Fibroblast of skin of abdomen (primary cell): ENCODE data around the gene TAPT1.
"Not testable (repeated sequence)": the region's sequence is repeated elsewhere in the genome, so short reads cannot be mapped to it uniquely, and the experiment has no call there.

ENCODE experiments used
- DNase-seq: peaks from one replicate; pipeline ENCODE4 v3.0.0-alpha.2; 2013

TAPT1 gene

DNA sequence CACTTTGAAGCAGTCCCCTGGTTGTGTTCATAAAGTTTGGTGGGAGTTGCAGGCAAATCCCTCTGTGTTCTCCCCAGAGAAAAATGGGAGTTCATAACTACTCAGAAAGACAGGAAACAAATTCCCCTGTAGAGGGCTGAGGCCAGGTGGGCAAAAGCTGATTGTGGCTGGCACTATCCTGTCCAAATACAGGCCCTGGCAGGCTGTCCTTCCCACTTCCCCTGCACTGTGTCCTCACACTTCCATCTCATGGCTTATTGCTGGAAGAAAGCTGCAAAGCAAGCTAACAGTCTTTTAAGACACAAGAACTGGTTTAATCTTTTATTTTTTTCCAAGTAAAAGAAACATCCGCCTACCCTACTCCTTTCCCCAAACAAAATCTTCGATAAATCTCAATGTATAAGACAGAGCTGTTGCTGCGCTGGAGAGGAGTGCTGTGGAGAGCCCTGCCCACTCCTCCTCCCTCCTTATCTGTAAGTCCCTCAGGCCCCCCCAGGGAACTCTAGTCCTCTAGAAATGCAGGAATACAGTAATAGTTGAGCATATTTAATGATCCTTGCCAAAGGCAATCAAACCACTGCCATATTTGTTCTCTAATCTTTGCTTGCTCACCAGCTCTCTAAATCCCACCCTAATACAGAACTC, 14.0 kb downstream of the TAPT1 start:
- no peak for DNase-seq

DNA sequence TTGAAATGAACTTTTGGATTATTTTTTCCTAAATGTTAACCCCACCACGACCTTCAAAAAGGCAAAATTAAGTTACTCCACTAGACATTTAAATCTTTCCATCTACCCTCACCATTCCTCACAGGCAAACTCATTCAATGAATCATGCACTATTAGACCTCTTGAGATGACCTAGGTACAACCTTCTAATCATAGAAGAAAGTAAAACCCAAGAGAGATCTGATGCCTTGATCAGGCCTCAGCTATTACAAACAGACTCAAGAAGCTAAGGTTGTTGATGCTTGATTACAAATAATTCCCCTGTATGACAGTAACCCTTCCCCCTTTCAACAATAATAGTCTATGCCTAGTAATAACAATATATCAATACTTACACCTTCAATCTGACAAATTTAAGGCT, 18.9 kb downstream of the TAPT1 start:
- no peak for DNase-seq

DNA sequence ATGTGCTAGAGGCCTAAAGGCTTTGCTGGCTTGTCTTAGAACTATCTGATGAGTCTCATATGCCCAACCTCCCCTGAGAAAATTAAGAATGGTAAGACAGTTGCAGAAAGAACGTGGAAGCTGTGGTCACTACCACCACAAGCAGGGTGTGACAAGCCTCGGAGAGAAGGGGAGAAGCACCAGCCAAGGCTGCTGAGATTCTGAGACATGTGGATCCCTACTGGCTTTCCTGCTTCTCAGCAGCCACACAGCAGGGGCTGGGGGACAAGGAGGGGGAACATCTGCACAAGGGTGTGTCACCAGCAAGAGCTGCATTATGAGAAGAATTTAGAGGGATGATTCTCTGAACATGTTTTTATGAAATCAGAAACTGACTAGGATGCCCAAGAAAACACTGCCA, 19.4 kb downstream of the TAPT1 start:
- DNase-seq, result peak; percentile 19

DNA sequence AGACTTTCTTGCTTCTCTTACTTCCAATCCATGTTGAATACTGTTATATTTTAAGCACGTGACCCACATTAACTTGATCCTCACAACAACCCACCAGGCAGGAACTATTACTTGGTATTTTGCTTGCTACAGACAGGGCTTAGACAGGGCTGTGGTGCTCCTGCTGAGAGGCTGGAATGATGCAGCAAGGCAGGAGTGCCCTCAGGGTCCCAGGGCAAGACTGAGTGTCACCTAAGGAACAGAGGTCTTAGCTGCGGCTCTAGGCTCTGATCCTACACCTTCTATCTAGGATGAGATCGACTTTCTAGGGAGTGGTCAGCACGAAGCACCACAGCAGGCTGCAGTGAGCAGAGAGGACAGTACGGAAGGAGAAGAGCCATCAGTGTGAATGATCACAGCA, 20.0 kb downstream of the TAPT1 start:
- no peak for DNase-seq

DNA sequence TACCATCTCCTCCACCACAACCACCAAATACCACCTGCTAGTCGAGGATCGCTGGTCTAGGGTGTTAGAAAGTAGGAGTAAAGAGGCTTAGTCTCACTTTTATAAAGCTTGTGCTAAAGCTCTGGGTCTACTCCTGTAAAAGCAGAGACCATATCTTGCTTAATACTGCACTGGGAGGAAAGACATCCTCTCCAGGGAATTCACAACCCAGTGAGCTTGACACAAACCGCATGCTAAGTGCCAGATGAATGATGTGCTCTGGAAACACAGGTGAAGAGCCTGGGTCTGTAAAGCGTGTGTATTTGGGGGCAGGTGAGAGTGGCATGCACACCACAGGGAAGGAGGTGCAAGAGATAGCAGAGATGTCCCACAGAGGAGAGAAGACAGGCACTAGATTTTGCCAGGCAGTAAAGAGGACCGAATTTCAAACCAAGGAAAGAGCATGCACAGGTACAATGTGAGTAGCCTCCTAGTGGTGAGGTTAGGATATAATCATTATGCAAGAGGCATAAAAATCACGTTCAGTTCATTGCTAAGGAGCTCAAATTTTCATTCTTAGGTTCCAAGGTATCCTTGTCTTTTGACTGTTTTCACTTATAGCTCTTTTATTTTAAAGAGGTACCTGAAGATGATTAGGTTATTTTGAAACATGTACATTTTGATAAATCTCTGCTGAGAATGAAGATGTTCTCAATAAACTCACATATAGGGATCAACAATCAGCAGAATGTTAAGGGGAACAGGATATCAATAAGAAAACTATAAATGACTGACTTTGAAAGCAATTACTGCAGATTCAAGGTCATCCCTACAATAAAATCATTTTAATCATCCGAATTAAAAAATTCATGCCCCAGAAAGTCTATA, 20.7 kb downstream of the TAPT1 start:
- no peak for DNase-seq

DNA sequence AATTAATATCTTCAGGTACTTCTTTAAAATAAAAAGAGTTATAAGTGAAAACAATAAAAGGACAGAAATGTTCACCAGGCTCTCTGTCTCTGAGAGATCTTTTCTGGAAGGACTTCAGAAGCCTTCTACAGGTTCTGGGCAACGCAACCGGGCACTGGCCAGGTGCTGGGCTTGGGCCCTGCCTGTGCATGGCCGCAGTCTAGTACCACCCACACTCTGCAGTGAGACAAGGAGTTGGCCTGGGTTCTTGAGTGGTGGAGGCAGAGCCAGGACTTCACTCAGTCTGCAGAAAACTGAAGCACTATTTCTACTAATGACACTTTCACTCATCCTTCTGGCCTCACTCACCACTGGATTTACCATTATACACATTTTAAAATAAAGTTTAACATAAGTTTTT, 21.8 kb downstream of the TAPT1 start:
- DNase-seq, result no peak

DNA sequence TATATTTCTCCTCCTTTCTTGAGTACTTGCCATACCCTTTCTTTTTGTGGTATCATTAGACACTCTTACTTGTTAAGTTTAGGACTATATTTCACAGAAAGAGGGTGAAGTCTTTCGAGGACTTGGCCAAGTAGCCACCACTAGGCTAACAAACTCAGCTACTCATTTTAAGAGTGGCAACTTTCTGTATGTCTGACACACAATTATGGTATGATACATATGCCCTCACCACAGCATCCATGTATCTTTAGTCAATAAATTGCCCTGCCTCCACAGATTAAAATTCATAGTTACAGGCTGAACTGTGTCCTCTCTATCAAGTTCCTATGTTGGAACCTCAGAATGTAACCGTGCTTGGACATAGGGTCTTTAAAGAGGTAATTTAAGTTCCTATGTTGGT, 23.2 kb downstream of the TAPT1 start:
- no peak for DNase-seq

DNA sequence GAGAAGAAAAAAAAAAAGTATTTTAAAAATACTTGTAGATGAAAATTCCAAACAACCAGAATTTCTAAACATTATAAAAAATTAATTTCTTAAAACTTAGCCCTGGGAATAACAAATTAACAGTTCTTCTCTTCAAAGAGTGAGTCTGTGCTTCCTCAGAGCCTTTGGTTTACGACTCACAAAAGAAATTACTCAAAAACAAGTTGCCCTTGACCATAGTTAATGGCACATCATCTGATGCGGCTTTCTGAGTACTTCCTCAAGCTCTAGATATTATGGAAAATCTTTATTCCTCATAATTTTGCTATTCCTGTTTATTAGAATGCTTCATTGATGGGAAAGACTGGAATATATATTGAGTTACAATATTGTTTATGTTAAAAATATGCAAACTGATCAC, 23.7 kb downstream of the TAPT1 start:
- DNase-seq, result no peak

DNA sequence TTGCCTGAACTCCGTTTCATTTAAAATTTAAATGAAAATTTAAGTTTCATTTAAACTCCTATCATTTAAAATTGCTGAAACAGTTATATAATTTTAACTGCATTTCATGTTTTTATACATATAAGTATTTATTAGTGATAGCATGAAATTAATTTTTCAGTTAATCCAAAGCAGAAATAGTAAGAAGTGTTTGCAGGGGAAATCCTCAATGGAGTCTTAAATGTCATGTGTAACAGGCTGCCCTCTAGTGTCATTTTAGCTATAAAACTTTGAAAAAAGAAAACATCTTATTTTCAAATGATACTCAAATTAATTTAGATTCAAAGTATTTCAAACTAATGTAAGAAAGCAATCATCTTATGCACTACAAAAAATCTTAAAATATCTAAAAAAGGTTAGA, 27.2 kb downstream of the TAPT1 start:
- DNase-seq, result peak; percentile 25

DNA sequence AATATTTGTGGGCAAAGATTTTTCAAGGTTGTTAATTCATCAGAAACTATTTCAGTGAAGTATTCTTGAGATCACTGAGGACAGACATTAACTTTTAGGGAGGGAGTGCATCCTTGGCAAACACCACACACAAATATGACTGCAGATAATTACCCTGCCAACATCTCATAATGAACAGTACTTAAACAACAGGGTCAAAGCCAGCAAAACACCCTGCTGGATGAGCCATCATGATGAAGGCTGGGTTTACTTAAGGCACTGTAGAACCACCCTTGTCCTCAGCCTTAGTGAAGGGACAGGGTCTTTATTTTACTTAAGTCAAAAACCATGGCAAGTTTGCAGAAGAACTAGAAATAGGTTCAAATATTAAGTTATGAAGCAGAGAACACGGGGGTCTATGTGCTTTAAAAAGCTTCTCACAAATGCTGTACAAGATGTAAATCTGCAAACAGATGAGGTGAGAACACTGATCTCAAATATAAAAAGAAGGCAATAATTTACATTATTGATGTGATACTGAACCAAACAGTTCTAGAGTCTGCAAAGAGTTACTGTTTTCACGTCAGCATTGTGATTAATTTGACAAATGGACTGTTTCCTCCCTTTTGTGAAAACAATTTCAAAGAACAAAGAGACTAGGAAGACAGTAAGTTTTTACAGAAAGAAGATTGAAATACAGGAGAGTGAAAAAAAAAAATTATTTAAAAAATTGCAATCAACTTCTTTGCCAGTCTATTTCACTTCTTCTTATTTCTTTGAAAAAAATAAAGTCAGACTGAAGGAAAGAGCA, 28.2 kb downstream of the TAPT1 start:
- no peak for DNase-seq

DNA sequence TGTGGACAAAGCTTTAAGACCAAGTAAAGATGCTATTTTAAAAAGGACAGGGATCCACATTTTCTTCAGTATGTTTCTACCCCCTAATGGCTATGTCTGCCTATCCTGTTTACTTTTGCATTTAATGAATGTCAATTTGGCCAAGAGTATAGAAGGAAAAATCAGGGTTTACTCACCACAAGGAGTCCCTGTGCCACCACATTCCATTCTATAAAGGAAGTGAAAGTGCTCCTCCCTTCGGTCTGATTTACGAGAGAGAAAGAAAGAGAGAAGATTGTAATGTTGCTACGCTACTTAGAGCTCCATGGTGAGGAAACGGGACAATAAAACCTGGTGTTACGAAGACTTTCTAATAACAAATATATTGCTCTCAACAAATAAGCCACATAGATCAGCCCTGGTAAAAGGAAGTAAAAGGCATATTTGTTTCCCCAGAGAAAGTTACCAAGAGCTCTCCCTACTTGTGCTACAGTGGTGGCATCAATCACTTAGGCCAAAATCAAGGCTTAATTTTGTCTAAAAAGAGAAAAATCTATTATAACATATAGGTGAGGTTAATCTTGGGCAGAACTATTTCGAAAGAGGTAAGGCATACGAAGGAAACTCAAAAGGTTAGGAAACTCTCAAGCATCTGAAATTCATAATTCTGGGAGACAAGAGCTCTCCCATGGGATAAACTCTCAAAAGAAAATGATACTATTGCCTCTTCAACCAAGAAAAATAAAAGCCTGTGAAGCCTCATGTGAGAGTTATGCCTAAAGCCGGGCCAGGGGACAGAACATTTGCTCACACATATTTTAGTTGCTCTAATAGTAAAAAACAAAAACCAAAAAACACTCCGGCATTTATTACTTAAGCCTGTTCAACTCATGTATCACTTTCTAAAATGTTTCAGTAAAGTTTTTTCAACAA, 29.5 kb downstream of the TAPT1 start:
- peak; percentile 73 for DNase-seq

DNA sequence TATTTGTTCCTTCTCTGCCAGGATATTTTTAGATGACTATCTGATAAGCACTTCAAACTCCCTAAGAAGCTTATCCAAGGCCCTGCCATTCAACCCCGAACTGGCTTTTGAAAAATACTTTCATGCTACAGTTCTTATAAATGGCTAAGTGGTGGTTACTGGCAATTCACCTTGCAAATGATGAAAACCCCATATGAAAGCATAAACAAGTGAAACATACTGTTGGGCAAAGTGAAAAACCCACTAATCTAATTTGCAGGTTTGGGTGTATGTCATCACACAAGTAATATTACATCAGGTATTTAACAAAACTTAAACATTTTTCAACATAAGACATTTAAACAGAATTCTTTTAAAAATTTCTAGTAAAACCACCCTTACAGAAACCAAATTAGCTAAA, 31.1 kb downstream of the TAPT1 start:
- no peak for DNase-seq

DNA sequence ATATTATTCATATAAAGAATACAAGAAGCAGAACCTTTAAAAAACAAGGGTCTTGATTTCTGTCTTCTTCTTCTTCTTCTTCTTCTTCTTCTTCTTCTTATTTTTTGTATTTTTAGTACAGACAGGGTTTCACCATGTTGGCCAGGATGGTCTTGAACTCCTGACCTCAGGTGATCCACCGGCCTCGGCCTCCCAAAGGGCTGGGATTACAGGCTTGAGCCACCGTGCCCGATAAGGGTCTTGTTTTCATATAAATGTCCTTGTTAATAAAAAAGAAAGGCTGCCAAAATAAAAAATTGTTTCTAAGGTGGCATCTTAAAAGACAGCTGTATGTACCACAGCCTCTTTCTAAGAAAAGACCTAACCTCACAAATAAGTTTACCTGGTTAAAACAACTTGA, 31.5 kb downstream of the TAPT1 start:
- not testable (repeated sequence) for DNase-seq

DNA sequence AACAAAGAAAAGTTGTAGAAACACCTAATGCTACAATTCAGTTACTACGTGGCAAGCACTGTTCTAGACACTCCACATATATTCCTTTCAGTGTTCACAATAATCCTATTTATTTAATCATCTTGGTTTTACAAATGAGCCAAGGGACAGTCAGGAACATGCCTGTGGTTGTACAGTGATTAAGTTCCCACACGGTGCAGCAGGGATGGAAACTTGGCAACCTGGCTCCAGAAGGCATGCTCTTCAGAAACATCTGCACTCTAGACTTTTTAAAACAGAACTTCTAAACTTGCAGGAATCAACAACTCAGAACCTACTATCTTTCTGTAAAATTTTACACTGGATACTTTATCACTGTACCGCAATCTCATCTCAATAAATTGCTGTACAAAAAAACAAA, 32.1 kb downstream of the TAPT1 start:
- DNase-seq, result peak; percentile 61

DNA sequence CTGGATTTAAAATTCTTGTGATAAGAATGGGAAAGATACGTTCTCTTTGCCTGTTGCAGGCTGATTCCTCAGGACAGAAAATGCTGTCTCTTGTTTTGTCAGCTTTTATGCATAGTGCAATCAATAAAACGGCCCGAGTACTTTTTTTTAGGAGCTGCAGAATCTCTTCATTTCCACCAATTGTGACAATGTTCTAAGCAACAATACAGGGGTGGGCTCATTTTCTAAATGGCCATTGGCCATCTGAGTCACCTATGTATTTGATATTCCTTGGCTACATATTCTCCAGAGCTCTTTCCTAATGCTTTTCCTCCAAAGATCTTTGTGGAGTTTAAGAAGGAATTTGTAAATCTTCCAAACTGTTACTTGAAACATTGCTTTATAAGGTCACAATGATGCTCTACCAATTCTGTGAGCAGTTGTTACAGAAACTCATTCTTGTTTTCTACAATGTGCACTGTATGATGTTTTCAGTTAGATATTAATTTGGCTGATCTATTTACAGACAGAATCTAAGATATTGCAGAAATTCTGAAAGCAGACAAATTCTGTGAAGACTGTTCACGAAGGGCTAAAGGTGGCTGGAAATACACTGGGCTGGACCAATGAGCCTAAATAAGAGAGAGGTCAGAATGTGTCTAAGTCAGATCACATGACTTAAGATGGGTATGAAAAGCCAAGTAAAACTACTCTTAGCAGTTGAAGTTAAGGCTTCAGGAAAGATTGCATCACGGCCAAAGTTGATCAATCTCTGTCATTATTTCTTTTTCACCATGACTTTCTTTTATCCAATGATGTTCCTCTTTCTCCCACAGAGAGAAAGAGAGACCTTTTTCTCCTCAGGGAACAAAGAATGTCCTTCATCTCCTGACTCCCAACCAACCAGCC, 33.4 kb downstream of the TAPT1 start:
- DNase-seq, result peak; percentile 41

DNA sequence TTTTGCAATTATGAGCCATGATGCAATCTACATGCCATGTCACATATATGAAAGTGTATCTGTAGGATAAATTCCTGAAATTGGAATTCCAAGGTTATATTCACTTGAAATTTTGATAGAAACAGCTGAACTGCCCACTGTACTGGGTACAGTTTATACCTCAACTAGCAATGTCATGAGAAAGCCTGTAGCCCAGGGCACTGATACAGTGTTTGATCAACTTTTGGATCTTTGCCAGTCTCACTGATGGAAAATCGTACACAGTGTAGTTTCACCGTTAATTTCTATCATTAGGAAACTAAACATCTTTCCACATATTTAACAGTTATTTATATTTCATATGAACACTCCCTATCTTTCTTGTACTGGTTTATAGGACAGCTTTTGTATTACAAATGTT, 34.2 kb downstream of the TAPT1 start:
- DNase-seq, result no peak

DNA sequence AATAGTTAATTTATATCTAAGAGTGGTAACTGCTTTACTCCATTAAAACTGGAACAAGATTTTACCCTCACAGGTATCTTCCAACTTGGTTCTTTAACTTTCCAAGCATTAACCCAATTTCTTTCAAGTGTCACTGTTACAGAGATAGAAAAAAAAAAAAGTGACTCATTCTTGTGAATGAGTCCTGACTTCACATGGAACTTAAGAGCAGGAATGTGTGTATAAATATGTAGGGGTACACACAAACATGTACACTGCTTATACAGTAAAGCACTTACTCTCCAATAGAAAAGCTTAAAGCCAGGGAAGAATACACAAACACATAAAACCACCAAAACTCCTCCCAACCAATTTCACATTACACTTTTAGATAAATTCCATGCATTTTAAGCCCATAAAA, 38.8 kb downstream of the TAPT1 start:
- DNase-seq, result no peak

DNA sequence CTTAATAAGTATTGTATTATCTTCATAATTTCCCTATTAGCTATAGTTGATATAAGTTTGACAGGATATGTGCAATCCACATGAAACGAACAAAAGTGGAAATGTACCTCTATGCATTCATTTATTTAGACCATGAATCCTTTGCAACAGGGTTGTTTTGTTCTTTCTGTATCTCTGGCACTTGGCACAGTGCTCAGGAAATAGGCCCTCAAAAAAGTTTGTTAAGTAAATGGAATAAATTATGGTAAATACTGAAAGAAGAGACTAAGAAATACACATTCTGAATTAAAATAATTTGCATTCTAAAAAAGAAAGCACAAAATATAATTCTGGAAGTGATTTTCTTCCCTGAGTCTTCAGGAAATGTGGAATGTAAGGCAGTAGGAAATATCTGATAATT, 39.3 kb downstream of the TAPT1 start:
- DNase-seq, result no peak

DNA sequence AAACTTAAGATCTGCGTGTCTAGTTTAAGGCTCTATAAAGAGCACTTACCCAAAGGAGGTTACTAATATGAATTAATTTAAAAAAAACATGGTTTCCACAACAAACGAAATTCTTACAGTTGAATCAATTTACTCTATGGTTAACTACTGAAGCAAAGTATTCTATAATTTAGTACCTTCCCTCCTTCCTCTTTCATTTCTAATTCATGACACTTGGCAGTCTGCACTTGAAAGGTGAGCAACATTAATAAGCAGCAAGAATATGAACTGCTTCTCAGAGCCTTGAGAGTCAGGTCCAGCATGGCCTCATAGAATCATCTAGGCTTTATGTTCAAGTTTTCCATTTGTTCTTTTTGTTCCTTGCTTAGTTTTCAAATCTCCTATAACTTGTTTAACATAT, 42.7 kb downstream of the TAPT1 start:
- DNase-seq, result no peak

DNA sequence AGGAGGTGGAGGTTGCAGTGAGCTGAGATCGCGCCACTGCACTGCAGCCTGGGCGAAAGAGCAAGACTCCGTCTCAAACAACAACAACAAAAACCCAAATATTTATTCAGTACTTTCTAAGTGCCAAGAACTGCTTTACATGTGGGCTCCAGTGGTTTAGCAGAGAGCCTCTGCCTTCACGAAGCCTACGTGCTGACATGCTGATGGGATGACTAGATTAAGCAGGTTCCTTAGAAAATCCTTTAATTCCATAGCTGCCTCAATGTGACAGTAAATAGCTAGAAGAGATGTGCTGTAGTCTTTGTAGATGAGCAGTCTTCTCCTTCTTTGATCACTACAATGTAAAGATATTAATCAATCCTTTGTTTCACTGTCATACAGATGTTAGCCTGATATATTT, 49.6 kb downstream of the TAPT1 start:
- no peak for DNase-seq

DNA sequence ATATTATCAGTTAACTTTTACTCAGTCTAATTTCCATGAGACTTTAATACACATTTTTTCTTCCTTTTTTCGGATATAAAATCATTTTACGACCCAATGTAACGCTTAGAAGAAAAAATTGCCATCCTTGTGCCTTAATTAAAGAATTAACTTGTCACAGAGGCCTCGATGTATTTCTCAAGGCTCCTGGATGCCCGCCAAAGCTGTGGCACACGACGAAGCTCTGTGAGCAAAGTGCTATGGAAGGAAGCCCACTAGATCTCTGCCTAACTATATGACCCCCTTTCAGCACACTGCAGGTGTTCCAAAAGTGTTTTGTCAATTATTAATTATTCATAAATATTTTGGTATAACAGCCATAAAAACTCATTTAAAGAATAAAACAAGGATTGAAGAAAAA, 54.4 kb downstream of the TAPT1 start:
- DNase-seq, result no peak
